CD4-positive, alpha-beta T cell treated with Interferon alpha-2 for 1 hour (primary cell): Measurements from ENCODE around the gene ADGRD1.

ENCODE experiments used
- DNase-seq, 2 donors: peaks; one replicate each; pipeline ENCODE4 v3.0.0-alpha.2; 2020 to 2022

The ADGRD1 gene

DNA sequence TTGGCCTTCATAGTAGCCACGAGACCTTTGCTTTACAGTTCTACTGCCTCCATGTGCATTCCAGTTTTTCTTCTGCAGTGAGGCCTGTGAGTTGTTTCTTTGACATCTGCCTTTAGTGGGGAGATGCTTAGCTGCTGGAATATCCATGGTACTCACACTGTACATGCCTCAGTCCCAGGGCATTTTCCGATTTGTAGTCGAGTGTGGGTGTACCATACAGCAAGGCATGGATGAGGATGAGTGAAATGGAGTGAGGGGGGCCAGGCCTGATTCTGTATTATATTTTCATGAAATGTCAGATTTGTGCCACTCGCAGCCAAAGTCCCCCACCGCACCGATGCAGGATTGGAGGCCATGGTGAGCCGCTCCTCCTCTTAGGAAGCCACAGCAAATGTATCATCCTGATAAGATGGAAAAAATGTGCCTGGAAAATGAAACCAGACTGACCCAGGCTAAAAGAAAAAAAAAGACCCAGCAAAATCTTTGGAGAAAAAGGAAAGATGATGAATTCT is 173.0 kb downstream of the ADGRD1 start:
- DNase-seq, result no peak

DNA sequence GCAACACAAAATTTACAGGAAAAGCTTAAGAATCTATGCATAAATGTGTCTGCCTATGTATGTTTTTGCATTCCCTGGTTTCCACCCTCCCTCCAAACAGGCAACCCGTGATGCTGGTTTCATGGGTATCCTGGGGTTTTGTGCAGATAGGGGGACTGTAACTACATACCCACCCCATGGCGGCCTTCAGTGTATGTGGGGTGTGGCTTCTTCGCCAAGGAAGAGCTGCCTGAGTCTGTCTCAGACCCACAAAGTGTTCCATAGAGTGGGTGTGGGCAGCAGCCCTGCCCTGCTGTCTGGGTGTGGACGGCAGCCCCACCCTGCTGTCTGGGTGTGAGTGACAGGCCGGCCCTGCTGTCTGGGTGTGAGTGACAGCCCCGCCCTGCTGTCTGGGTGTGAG is 174.8 kb downstream of the ADGRD1 start:
- no peak for DNase-seq

DNA sequence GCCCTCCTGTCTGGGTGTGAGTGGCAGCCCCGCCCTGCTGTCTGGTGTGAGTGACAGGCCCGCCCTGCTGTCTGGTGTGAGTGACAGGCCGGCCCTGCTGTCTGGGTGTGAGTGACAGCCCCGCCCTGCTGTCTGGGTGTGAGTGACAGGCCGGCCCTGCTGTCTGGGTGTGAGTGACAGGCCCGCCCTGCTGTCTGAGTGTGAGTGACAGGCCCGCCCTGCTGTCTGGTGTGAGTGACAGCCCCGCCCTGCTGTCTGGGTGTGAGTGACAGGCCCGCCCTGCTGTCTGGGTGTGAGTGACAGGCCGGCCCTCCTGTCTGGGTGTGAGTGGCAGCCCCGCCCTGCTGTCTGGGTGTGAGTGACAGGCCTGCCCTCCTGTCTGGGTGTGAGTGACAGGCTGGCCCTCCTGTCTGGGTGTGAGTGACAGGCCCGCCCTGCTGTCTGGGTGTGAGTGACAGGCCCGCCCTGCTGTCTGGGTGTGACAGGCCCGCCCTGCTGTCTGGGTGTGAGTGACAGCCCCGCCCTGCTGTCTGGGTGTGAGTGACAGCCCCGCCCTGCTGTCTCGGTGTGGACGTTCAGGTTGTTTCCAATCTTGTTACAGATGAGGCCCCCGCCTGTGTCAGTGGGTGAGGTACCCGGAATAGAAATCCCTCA is 175.4 kb downstream of the ADGRD1 start:
- peak in 1 of 2 donors; percentile 13 for DNase-seq

DNA sequence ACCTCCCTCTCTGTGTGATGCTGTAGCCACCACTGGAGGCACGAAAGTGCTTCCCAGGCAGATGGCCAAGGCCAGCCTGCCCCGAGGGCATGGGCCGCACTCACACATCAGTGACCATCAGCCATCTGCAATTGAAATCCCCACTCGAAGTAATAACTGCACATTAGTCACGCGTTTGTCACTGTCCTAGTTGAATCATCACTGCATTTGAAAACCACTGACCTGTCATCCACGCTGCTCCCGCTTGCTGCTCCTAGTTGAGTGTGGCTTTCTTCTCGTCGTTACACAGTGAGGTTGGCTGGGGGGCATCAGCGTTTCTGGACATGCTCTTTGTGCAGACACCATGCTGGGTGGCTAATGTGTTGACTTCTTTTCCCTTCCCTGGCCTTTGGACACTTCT is 176.1 kb downstream of the ADGRD1 start:
- no peak for DNase-seq

DNA sequence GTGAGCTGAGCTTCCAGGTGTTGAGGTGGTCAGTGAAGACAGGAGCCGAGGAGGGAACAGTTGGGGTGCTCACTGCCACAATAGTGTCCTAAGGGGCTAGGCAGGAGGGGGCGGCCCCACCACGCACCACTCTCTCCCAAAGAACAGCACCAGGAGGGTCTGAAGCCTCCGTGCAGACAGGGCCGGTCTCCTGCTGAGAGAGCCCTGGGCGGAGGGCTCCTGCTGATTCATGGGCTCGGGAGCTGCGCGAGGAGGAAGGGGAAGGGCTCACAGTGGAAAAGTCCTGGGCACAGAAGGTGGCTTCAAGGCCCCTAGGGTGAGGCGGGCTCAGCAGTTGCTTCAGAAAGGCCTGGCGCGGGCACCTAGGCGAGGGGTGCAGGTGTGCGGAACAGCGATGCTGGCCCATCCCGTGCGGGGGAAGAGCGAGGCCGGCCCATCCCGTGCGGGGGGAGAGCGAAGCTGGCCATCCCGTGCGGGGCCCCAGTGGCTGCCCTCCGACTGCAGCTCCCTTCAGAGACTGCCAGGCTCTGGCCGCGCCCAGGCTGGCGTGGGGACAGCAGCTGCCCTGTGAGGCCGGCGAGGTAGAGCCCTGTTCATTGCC is 176.7 kb downstream of the ADGRD1 start:
- no peak for DNase-seq

DNA sequence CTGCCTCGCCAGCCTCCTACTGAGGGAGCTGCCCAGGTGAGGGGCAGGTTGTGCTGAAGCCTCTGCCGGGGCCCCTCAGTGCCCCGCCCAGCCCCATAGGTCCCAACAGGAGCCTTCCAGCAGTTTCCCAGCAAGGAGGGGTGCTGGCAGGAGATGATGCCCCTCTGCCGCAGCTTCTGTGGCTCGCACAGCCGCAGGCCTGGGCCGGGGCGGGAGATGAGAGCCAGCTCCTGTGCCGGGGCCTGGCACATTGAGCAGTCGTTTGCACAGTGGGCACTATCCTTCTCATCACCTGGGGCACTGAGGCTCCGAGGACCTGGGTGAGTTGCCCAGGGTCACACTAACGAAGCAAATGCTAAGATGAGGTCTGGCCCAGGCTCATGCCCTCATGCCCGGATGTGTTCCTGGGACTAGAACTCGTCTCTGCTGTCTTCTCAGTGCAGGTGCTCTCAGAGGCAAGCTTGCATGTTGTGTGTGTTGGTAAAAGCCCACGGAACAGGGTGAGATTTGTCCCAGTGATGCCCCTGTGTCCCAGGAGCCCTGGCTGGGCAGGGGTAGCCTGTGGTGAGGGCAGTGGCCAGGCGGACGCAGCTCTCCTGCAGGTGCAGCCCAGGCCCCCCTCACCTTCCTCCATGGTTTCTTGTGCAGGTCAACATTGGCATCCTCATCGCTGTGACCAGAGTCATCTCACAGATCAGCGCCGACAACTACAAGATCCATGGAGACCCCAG is 177.5 kb downstream of the ADGRD1 start:
- no peak for DNase-seq

DNA sequence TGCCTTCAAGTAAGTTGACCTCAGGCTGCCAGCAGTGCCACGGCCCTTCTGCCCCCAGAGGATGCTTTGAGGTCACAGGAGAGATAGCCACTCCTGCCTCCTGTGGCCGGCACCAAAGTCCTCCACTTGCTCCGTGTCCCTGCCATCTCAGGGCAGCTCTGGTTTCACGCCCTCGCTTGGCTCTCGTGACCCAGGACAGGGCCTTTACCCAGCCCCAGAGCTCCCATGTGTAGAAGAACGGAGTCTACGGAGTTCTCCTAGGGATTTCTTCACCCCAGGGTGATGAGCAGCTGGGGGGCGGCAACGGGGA is 178.1 kb downstream of the ADGRD1 start:
- no peak for DNase-seq

DNA sequence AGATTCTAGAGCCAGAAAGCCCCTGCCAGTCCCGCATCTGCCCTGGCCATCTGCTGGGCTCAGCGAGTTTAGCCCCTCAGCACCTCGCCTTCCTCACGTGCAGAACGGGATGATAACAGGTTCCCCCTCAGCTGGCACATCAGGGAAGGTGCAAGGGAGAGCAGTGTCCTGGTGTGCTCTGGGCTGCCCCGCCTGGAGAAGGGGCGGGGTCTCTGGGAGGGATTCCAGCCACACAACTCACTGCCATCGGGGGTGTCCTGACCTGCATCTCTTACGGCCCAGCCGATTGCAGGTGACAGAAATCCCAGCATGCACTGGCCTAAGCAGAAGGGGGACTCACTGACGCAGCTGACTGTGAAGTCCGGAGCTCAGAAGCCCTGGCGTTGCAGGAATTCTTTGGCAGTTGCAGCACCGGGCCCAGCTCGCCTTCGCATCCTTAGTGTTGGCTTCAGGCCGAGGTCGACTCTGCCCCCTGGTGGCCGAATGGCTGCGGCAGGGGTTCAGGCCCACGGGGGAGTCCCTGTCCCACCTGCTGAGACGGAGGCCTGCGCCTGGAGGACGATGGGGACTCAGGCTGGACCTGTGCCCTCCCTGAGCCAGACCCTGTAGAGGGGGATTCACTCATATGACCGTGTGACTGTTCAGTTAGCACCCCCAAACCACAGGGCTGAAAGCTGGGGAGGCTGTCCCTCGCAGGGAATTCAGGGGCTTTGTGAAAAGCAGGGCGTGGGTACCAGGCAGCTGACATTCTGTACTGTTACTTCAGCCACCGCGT is 178.6 kb downstream of the ADGRD1 start:
- DNase-seq, result peak; percentile 54 to 71

DNA sequence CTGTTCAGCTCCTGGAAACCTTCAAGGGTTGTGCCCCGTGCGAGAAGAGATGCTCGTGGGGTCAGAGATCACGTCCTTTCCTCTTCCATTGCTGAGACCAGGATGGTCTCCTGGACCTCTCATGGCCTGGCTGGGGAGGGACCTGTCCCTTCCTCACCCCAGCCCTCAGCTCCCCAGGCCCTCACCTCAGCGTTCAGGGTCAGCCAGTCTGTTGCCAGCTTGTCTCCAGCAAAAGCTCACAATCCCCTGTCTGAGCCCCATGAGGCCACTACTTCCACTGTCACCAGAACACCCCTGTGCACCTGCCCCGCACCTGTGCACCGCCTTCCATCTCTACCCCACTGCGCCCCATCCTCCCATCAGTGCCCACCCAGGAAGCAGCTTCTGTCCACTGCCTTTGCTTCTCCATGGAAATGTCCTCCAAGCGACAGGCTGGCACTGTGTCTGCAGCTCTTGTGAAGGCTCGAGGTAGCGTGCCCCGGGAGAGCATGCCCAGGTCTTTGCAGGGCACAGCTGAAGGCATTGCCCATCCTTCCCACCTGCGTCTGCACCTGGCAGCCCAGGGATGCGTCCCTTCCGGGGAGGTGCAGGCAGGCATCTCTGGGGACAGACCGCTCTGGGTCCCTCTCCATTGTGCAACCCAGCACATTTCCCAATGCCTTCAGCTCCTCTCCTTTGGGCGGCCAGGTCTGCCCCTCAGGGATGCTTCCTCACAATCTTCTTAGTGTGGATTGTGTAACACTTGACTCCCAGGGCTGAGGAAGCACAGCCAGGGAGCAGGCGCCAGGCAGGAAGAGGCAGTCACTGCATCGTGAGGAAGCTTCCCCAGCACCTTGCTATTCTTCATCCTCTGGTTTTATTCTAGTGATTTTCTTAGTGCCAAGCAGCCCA is 179.6 kb downstream of the ADGRD1 start:
- no peak for DNase-seq

DNA sequence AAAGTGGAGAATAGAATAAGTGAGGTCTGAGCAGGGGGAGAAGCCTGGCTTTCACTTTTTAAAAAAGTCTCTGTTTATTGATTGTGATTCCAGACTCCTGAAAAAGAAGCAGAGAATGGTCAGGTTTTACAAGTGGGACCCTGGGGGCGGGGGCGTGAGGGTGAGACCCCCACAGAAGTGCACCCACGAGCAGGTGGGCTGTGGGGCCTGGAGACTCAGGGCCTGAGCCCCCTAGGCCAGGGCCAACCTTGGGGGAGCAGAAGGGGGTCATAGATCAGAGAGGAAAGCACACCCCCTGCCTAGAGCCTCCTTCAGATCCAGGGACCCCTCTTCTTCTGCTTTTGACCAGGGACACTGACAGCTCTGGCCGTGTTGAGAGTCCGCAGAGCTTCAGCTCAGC is 180.3 kb downstream of the ADGRD1 start:
- no peak for DNase-seq

DNA sequence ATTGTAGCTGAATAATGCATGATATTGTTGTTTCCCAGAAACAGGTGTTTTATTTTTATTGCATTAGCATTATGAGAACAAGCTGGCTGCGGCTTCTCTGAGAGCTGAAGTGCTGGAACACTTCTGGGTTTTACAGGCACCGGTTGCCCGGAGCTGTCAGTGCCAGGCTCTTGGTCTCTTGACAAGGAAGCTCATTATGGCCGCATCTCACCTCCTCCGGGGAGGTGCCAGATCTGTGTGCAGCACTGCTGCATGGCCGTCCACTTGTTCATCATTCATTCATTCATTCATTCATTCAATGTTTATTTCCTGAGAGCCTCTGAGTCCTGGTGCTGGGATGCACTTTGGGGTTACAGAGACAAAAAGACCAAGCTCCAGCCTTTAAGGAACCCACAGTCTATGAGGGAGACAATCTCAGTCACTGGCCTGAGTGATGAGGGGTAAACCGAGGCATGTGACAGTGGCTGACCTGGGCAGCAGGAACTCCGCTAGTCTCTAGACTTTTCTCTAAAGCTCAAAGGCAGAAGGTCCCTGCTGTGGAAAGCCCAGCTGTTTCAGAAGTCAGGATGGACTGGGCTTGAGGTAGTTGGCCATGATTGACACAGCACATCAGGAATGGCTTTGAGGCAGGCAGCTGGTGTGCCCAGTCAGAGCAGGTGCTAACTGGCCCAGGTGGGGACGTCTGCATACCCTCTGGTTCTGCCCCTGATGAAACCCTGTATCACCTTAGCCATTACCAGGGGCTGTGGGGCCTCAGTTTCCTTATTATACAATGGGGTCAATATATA is 181.0 kb downstream of the ADGRD1 start:
- DNase-seq, result no peak

DNA sequence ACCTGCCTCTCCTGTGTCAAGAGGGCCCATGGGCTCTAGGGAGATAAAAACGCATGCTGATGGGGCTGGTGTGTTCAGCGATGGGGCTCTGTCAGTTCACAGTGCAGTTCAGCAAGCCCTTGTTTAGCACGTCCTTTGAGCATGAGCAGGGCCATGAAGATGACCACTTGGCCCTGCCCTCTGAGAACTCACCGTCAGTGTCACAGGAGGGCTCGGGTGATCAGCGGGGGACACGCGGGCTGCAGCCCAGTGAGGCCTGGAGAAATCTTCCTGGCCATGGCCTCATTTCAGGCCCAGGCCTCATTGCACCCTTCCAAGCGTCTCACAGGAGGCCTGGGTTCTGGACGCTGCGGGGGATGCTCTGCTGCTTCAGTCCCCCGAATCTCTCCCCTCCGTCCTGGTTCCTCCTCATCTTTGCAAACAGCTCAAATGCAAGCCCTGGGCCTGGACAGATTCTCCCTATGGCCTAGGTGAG is 181.6 kb downstream of the ADGRD1 start:
- DNase-seq, result no peak

DNA sequence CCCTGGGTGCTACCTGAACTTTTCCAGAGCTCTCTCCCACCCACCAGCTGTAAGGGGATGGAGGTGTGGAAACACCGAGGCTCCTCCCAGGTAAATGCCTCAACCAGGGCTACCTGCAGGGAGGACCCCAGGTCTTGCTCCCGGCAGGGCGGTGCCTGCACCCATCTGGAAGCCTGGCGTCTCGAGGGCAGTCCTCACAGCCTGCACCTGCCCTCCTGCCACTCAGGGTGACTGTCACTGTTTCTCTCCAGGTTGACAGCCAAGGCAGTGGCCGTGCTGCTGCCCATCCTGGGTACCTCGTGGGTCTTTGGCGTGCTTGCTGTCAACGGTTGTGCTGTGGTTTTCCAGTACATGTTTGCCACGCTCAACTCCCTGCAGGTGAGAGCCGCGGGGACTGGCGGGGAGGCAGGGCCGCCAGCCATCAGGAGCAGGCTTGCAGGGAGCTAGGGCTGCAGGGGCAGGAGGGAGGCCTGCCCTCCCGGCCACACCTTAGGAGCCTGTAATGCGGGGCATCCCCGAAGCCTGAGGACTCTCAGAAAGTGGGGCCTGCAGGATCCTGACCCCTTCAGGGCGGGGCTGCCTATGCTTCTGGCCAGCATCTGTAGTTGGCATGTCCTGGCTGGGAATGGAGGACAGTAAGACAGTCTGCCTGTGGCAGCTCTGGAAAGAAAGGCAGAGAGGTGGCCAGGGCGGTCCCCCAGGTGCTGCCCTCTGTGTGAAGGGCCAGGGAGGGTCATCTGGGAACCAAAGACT is 182.3 kb downstream of the ADGRD1 start:
- no peak for DNase-seq

DNA sequence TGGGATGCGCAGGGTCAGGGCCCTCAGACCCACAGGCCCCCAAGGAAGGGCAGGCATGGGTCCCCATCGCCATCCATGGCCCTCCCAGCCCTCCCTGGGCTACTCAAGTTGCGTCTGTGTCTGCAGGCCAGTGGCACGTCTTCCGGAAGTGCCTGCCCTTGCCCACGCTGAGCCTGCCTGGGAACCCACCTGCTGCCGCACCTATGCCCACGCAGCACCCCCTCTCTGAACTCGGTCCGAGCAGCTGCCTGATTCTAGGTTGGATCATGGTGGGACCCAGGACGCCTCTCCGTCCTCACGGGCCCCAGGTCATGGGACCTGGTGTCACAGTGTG is 182.8 kb downstream of the ADGRD1 start:
- DNase-seq, result no peak

DNA sequence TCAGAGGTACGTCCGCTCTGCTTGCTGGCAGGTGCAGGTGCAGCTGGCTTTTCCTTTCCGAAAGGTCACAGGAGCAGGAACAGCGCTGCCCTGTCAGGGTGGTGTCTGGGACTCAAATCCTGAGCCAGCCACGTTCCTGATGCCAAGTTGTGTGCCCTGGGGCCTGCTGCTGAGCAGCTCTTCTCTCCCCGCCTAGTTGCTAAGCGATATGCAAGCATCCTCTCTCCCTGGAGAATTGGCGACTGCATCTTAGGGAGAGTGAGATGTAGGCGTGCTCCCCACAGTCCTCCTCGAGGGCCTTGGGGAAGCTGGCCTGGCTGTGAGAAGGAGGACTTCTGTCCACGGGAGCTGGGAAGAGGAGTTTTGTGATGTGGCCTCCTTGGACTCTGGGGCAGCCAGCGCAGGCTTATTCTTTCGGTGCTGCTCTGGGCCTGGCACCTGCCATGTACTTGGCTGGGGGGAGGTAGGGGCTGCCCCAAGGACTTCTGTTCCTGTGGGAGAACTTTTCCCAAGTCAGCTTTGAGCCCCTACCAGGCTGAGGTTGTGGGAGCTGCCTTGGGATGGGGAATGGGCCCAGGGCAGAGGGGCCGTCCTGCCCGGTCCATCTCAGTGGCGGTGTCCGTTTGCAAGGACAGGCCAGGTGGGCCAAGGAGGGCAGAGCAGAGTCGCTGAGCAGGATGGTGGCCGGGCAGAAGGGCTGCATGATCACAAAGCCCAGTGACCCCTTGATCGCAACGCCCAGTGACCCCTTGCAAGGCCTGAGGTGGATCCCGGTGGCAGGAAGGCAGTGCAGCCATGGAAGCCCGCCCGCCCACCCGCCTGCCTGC is 183.5 kb downstream of the ADGRD1 start:
- no peak for DNase-seq

DNA sequence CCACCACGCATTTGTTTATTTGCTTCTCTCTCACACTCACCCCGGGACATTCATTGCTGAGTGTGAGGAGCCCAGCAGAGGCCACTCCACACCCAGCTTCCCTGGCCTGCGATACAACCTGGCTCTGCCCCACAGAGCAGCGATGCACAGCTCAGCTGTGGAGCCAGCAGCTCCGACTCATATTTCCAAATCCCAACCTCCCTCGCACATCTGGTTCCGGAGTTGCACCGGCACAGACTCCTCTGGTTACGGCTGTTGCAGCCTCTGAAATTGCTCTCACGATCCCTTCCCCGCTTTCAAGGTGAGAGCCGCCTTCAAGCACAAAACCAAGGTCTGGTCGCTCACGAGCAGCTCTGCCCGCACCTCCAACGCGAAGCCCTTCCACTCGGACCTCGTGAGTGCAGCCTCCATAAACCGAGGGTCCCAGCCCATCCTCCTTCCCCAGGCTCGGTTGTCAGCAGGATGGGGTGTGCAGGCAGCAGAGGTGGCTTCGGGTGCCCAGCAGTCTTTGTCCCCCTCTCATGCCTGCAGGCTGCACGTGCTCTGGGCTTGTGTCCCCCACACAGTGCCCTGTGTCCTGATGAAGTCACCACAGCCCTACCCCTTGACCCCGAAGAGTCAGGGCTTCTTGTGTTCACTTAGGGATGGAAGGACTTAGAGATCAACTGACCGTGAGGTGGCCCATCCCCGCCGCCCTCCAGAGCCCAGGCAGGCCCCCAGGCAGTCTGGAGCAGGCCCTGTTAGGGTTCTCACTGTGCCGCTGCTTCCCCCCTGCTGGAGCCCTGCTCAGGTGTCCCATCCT is 184.3 kb downstream of the ADGRD1 start:
- DNase-seq, result no peak

DNA sequence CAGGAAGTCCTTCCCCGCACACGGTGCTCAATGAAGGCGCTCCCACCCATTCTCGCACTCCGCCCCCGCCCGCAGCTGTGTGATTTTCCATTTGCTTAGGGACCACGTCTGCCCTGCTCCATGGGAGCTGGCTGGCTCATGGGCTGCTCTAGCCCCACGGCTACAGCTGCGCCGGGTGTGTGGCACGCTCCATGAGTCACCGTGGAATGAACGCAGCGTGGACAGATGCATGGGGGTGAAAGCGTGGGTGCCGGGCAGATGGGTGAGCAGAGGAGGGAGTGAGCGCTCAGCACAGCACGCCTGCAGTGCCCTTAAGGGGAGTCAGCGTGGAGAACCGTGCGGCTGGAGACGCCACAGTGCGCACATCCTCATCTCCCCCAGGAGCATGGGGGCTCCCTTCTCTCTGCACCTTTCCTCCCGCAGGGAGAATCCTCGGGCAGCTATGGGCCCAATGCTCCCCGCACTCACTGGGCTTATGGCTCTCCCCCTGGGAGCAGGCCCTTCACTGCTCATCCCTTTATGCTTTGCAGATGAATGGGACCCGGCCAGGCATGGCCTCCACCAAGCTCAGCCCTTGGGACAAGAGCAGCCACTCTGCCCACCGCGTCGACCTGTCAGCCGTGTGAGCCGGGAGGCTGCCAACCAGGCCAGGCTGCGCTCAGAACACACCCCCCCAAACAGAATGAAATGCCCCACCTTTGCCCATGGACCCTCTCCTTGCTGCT is 185.1 kb downstream of the ADGRD1 start:
- no peak for DNase-seq

DNA sequence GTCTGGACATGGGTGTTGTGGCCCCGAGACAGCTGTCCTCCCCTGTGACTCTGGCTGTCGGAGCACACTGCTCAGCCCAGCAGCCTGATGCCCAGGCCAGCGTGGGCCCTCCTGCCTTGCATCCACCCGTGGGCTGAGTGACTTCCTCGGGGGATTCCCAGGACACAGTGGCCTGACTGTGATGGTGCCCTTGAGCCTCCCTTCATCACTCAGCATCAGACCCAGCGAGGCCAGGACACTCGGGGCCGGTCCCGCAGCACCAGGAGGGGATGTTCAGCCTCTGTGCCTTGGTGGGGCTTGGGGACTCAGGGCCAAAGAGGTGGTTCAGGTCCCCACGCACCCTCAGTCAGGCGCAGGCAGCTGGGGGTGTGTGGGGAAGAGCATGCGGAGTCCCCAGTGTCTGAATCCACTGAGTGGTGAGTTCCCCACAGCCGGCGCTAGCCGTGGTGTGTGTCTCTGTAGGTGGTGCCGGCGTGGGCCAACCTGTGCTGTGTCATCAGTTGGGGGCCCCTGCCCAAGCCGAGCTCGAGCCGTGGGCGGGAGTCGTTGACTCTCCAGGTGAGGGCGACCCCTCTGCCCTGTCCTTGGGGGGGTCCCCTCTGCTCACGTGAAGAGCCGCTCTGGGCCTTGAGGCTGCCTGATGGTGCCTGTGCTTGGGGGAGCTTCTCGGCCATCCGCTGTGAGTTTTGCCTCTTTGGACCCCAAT is 185.8 kb downstream of the ADGRD1 start:
- no peak for DNase-seq
